ENCODE data around the gene FRYL.
"Not testable (repeated sequence)": the region's sequence is repeated elsewhere in the genome, so short reads cannot be mapped to it uniquely, and the experiment has no call there.

DNA sequence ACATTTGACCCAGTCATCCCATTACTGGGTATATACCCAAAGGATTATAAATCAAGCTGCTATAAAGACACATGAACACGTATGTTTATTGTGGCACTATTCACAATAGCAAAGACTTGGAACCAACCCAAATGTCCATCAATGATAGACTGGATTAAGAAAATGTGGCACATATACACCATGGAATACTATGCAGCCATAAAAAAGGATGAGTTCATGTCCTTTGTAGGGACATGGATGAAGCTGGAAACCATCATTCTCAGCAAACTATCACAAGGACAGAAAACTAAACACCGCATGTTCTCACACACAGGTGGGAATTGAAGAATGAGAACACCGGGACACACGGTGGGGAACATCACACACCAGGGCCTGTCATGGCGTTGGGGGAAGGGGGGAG, 21.4 kb downstream of the FRYL start:
- TF ChIP-seq ZNF17 (CRISPR knock-in tag; IDR thresholded peaks at IDR 0.05); SMAD1 (CRISPR knock-in tag; IDR thresholded peaks at IDR 0.05; ENCODE audit: borderline replicate concordance, low read depth); ZNF703 (CRISPR knock-in tag; IDR thresholded peaks at IDR 0.05; ENCODE audit: borderline replicate concordance); ZNF773 (CRISPR knock-in tag; IDR thresholded peaks at IDR 0.05; ENCODE audit: borderline replicate concordance); MYC (CRISPR knock-in tag; IDR thresholded peaks at IDR 0.05; ENCODE audit: borderline replicate concordance); HDAC6 (IDR thresholded peaks at IDR 0.05; ENCODE audit: low read depth, low read length): not testable (repeated sequence)
- TF ChIP-seq, protein P1, sequence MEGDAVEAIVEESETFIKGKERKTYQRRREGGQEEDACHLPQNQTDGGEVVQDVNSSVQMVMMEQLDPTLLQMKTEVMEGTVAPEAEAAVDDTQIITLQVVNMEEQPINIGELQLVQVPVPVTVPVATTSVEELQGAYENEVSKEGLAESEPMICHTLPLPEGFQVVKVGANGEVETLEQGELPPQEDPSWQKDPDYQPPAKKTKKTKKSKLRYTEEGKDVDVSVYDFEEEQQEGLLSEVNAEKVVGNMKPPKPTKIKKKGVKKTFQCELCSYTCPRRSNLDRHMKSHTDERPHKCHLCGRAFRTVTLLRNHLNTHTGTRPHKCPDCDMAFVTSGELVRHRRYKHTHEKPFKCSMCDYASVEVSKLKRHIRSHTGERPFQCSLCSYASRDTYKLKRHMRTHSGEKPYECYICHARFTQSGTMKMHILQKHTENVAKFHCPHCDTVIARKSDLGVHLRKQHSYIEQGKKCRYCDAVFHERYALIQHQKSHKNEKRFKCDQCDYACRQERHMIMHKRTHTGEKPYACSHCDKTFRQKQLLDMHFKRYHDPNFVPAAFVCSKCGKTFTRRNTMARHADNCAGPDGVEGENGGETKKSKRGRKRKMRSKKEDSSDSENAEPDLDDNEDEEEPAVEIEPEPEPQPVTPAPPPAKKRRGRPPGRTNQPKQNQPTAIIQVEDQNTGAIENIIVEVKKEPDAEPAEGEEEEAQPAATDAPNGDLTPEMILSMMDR (CRISPR knock-in tag; IDR thresholded peaks at IDR 0.05): not testable (repeated sequence)
- TF ChIP-seq, protein P2, sequence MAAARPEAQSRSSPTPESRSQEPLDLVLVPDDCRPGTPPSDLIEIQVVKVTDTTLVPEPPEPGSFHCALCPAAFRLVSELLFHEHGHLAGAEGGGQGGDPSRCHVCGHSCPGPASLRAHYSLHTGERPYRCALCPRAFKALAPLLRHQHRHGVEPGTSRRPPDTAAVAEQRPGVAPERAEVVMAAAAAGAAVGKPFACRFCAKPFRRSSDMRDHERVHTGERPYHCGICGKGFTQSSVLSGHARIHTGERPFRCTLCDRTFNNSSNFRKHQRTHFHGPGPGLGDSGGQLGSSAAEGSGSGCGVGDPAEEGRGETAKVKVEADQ (CRISPR knock-in tag; IDR thresholded peaks at IDR 0.05; ENCODE audit: borderline replicate concordance): not testable (repeated sequence)
- TF ChIP-seq, protein P3, sequence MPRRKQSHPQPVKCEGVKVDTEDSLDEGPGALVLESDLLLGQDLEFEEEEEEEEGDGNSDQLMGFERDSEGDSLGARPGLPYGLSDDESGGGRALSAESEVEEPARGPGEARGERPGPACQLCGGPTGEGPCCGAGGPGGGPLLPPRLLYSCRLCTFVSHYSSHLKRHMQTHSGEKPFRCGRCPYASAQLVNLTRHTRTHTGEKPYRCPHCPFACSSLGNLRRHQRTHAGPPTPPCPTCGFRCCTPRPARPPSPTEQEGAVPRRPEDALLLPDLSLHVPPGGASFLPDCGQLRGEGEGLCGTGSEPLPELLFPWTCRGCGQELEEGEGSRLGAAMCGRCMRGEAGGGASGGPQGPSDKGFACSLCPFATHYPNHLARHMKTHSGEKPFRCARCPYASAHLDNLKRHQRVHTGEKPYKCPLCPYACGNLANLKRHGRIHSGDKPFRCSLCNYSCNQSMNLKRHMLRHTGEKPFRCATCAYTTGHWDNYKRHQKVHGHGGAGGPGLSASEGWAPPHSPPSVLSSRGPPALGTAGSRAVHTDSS (CRISPR knock-in tag; conservative IDR thresholded peaks at IDR 0.05): not testable (repeated sequence)
- TF ChIP-seq, protein P4, sequence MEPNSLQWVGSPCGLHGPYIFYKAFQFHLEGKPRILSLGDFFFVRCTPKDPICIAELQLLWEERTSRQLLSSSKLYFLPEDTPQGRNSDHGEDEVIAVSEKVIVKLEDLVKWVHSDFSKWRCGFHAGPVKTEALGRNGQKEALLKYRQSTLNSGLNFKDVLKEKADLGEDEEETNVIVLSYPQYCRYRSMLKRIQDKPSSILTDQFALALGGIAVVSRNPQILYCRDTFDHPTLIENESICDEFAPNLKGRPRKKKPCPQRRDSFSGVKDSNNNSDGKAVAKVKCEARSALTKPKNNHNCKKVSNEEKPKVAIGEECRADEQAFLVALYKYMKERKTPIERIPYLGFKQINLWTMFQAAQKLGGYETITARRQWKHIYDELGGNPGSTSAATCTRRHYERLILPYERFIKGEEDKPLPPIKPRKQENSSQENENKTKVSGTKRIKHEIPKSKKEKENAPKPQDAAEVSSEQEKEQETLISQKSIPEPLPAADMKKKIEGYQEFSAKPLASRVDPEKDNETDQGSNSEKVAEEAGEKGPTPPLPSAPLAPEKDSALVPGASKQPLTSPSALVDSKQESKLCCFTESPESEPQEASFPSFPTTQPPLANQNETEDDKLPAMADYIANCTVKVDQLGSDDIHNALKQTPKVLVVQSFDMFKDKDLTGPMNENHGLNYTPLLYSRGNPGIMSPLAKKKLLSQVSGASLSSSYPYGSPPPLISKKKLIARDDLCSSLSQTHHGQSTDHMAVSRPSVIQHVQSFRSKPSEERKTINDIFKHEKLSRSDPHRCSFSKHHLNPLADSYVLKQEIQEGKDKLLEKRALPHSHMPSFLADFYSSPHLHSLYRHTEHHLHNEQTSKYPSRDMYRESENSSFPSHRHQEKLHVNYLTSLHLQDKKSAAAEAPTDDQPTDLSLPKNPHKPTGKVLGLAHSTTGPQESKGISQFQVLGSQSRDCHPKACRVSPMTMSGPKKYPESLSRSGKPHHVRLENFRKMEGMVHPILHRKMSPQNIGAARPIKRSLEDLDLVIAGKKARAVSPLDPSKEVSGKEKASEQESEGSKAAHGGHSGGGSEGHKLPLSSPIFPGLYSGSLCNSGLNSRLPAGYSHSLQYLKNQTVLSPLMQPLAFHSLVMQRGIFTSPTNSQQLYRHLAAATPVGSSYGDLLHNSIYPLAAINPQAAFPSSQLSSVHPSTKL (CRISPR knock-in tag; IDR thresholded peaks at IDR 0.05): not testable (repeated sequence)

All from HepG2 (cell line).